GM12878 (cell line): ENCODE measurements around the gene YRDC. TPM values are rescaled to one million over a fixed set of nuclear protein-coding genes. Genes with fewer than 3 reads are reported as not detected.

Source experiments
- ATAC-seq: fragments of 200-7000 bp; cut with Tn5 transposase; 3 replicates; pipeline ENCODE4 v1.9.1; 2020; ENCODE audit warnings: mild to moderate bottlenecking, moderate library complexity
- BruUV-seq: library from RNA; stranded (reverse); fragments of 400-500 nt; replicated peaks from 2 replicates; lab custom pipeline; 2021; lab: Mats Ljungman, UMichigan
- CTCF ChIA-PET: fragments of 300-600 bp; sonication (Branson Sonifier 250); formaldehyde crosslinking; extraction: SDS; loops from one replicate; lab custom pipeline; 2021; ENCODE audit warnings: inconsistent platforms; lab: Yijun Ruan, JAX
- POLR2A ChIA-PET: fragments of 350-600 bp; formaldehyde crosslinking; extraction: SDS; loops from one replicate; lab custom pipeline; 2021; ENCODE audit warnings: inconsistent platforms; lab: Charles Lee
- RAD21 ChIA-PET: fragments of 300-600 bp; sonication (Branson Sonifier 250); formaldehyde crosslinking; loops from one replicate; lab custom pipeline; 2023; ENCODE audit warnings: antibody characterized with exemption; ENCODE audit not compliant: unreplicated experiment; lab: Charles Lee
- SMC1A ChIA-PET: fragments of 300-600 bp; sonication (Branson Sonifier 250); formaldehyde crosslinking; loops from one replicate; lab custom pipeline; 2023; ENCODE audit not compliant: unreplicated experiment, uncharacterized antibody; lab: Charles Lee
- DNase-seq: peaks from one replicate; pipeline ENCODE4 v3.0.0-alpha.2; 2011; ENCODE audit warnings: low read depth, low spot score
- FAIRE-seq: peaks from 3 replicates; lab custom pipeline; 2011; peaks lifted over from hg19 to GRCh38; lab: Jason Lieb, UNC
- H2AFZ ChIP-seq: 2 replicates; pipeline ENCODE4 v1.6.0; 2011; ENCODE audit warnings: low read depth, low read length, control low read depth; ENCODE audit not compliant: control insufficient read depth
- H3K27ac ChIP-seq: 2 replicates; pipeline ENCODE4 v1.5.1; 2011; ENCODE audit warnings: control low read depth; ENCODE audit not compliant: control insufficient read depth, insufficient read depth
- H3K27me3 ChIP-seq, 2 experiments: replicated peaks in 1 of 2; 2 replicates each; pipeline versions ENCODE4 v1.6.0 to v1.6.1; 2011; ENCODE audit warnings: low read length in 1 of 2; ENCODE audit not compliant: control insufficient read depth in 2 of 2, insufficient read depth in 2 of 2
- H3K36me3 ChIP-seq, 2 experiments: 2 replicates each; pipeline ENCODE4 v1.5.1; 2011; ENCODE audit warnings: low read length in 1 of 2; ENCODE audit not compliant: control insufficient read depth in 2 of 2, insufficient read depth in 2 of 2
- H3K4me1 ChIP-seq: 2 replicates; pipeline ENCODE4 v1.6.1; 2011; ENCODE audit warnings: mild to moderate bottlenecking, low read length, moderate library complexity, mixed read lengths; ENCODE audit not compliant: control insufficient read depth, insufficient read depth
- H3K4me2 ChIP-seq: 2 replicates; pipeline ENCODE4 v1.6.0; 2011; ENCODE audit warnings: control low read depth; ENCODE audit not compliant: control insufficient read depth, insufficient read depth
- H3K4me3 ChIP-seq: fragments of 200-600 bp; sonication (generic); 2 replicates; pipeline ENCODE4 v1.5.1; 2016
- H3K79me2 ChIP-seq: 2 replicates; pipeline ENCODE4 v1.6.0; 2011; ENCODE audit warnings: low read length; ENCODE audit not compliant: control insufficient read depth, insufficient read depth
- H3K9ac ChIP-seq: 2 replicates; pipeline ENCODE4 v1.8.0; 2011; ENCODE audit warnings: low read length, control low read depth, mixed read lengths; ENCODE audit not compliant: control insufficient read depth, insufficient read depth
- H3K9me3 ChIP-seq: replicated peaks from 3 replicates; pipeline ENCODE4 v1.5.1; 2011; ENCODE audit warnings: mild to moderate bottlenecking, low read length; ENCODE audit not compliant: control insufficient read depth, insufficient read depth
- H4K20me1 ChIP-seq: 2 replicates; pipeline ENCODE4 v1.6.0; 2011; ENCODE audit not compliant: control insufficient read depth, insufficient read depth
- ATF3 ChIP-seq: IDR thresholded peaks from 2 replicates; pipeline ENCODE4 v1.6.1; 2011; ENCODE audit warnings: low read depth, mild to moderate bottlenecking, low read length, moderate library complexity, borderline replicate concordance; ENCODE audit errors: extremely low read depth
- CBX5 ChIP-seq: sonication (generic); IDR thresholded peaks from 2 replicates; pipeline ENCODE4 v1.6.1; 2016; ENCODE audit warnings: low read depth, moderate library complexity, mild to moderate bottlenecking, inconsistent platforms
- ELK1 ChIP-seq: IDR thresholded peaks from 2 replicates; pipeline ENCODE4 v1.6.1; 2012; ENCODE audit warnings: low read depth, low read length, improper control_type of control experiment
- ETV6 ChIP-seq, 2 experiments: fragments of 450-650 bp in 1 of 2; IDR thresholded peaks in 1 of 2; conservative IDR thresholded peaks in 1 of 2; 2 replicates each; pipeline ENCODE4 v1.6.1; 2014; ENCODE audit warnings: antibody characterized with exemption in 1 of 2, borderline replicate concordance in 1 of 2, low read depth in 1 of 2, mild to moderate bottlenecking in 1 of 2, moderate library complexity in 1 of 2
- LARP7 ChIP-seq: fragments of 450-650 bp; IDR thresholded peaks from 2 replicates; pipeline ENCODE4 v1.6.1; 2017; ENCODE audit warnings: mild to moderate bottlenecking
- MTA2 ChIP-seq: fragments of 450-650 bp; IDR thresholded peaks from 2 replicates; pipeline ENCODE4 v1.6.1; 2016; ENCODE audit warnings: low read depth, mild to moderate bottlenecking, moderate library complexity
- MYC ChIP-seq: IDR thresholded peaks from 2 replicates; pipeline ENCODE4 v1.6.1; 2011; ENCODE audit warnings: mild to moderate bottlenecking, low read length, moderate library complexity, inconsistent platforms; ENCODE audit not compliant: insufficient read depth, insufficient replicate concordance, insufficient read length, severe bottlenecking
- SIX5 ChIP-seq: IDR thresholded peaks from 2 replicates; pipeline ENCODE4 v1.6.1; 2011; ENCODE audit warnings: mild to moderate bottlenecking, low read depth, low read length, moderate library complexity; ENCODE audit not compliant: severe bottlenecking
- SMARCA5 ChIP-seq: fragments of 450-650 bp; IDR thresholded peaks from 2 replicates; pipeline ENCODE4 v1.6.1; 2017; ENCODE audit warnings: mild to moderate bottlenecking
- WGBS: methylation state at CpG from one replicate; pipeline ENCODE4 v1.1.6; 2016; ENCODE audit warnings: low lambda C conversion rate; ENCODE audit not compliant: insufficient replicate concordance, insufficient coverage; ENCODE audit errors: missing lambda C conversion rate; 5-methylcytosine and 5-hydroxymethylcytosine counted together
- in situ Hi-C: fragments of 300-500 bp; cut with MboI; formaldehyde crosslinking; loops from 9 replicates; pipeline ENCODE4 v1.14.3; 2018; ENCODE audit warnings: mixed read lengths
- intact Hi-C: fragments of 100-400 bp; cut with micrococcal nuclease; formaldehyde crosslinking; loops from one replicate; pipeline ENCODE4 v1.14.2; 2022; ENCODE audit not compliant: unreplicated experiment
- polyA plus RNA-seq, 11 experiments: library from polyadenylated mRNA; depleted of rRNA in 4 of 11; unstranded in 6 of 11; stranded (reverse) in 5 of 11; fragments of >200 nt; fragmentation: Nextera tagmentation in 4 of 11; fragmentation: Illumina TruSeq in 1 of 11; extraction: Ambion mirVana in 4 of 11; extraction: Trizol in 1 of 11; gene quantifications; 1 replicate in 1 of 11; 2 replicates in 10 of 11; pipeline versions ENCODE4 v1.2.1 to v1.2.3, GENCODE V29; 2011 to 2016; ENCODE audit warnings: inconsistent platforms in 2 of 11, missing spikeins in 2 of 11, low read depth in 1 of 11
- total RNA-seq, 4 experiments: library from RNA; depleted of rRNA in 3 of 4; stranded (reverse); fragments of >200 nt in 3 of 4; fragmentation: Illumina TruSeq in 1 of 4; extraction: Trizol in 1 of 4; gene quantifications; 2 replicates each; pipeline versions ENCODE4 v1.2.1 to v1.2.3, GENCODE V29; 2013 to 2021
- TF ChIP-seq, protein P1 (sequence below): fragments of 450-650 bp; IDR thresholded peaks from 2 replicates; pipeline ENCODE4 v1.6.1; 2016; ENCODE audit warnings: mild to moderate bottlenecking
- TF ChIP-seq, protein P2 (sequence below): IDR thresholded peaks from 2 replicates; pipeline ENCODE4 v1.6.1; 2012; ENCODE audit warnings: low read depth, low read length, improper control_type of control experiment

Gene YRDC
- total and polyA plus RNA-seq, 10 of the 15 experiments (the other 5 are each of a cell fraction or from before 2014, with no cell fraction given), result 2.9 to 36.2 (median 19.3) TPM

DNA sequence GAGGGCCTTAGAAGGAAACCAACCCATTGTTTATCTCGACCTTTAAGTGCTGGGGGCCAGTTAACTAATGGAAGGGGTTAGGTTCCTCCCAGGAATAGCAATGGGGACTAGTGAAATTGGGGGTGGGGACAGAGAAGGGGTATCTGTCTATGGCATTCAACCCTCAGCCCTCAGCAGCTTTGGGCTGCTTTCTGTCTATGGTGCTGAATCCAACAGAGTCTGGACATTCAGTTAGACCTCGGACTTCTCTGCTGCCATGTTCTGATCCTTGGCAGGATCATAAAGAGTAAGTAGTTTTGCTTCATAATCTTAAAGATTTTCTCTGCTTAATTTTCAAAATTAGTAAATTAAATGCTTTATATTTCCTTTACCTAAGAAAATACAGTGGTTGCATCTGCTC lies 40.5 kb downstream of the YRDC start:
- 0% methylated on average over 2 of the region's 2 CpGs for WGBS
- ChIA-PET CTCF (no interaction called here), POLR2A (no interaction called here), RAD21 (no interaction called here), SMC1A (no interaction called here)
- ATAC-seq, result no peak
- no peaks in the 10 kb centered on the region for H3K36me3 ChIP-seq
- no peaks in the 10 kb centered on the region for H3K4me1 ChIP-seq
- no peak overlapping the region for H3K4me2 ChIP-seq
- no peaks in the 10 kb centered on the region; the same call in 2 of the 3 replicates for H3K9me3 ChIP-seq
- no peak for FAIRE-seq
- TF ChIP-seq ETV6 (conservative IDR thresholded peaks at IDR 0.05 in 1 of 2, IDR thresholded peaks at IDR 0.05 in 1 of 2; ENCODE audit: borderline replicate concordance in 1 of 2, low read depth in 1 of 2), result no peak
- TF ChIP-seq, protein P1, sequence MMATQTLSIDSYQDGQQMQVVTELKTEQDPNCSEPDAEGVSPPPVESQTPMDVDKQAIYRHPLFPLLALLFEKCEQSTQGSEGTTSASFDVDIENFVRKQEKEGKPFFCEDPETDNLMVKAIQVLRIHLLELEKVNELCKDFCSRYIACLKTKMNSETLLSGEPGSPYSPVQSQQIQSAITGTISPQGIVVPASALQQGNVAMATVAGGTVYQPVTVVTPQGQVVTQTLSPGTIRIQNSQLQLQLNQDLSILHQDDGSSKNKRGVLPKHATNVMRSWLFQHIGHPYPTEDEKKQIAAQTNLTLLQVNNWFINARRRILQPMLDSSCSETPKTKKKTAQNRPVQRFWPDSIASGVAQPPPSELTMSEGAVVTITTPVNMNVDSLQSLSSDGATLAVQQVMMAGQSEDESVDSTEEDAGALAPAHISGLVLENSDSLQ, result no peak
- no peak for TF ChIP-seq SMARCA5
- TF ChIP-seq, protein P2, sequence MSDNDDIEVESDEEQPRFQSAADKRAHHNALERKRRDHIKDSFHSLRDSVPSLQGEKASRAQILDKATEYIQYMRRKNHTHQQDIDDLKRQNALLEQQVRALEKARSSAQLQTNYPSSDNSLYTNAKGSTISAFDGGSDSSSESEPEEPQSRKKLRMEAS, result no peak
- TF ChIP-seq LARP7, result no peak
- TF ChIP-seq SIX5, result no peak
- no peak for TF ChIP-seq CBX5
- no peak for TF ChIP-seq ELK1
- no peak for TF ChIP-seq ATF3
- no peak for TF ChIP-seq MTA2
- TF ChIP-seq MYC, result no peak
- no peak overlapping the region for H3K9ac ChIP-seq
- H4K20me1 ChIP-seq, result no peaks in the 10 kb centered on the region
- H3K27ac ChIP-seq, result no peak overlapping the region
- H3K79me2 ChIP-seq, result no peaks in the 10 kb centered on the region
- H3K4me3 ChIP-seq, result no peak overlapping the region
- peaks cover 5 to 14% of the 10 kb centered on the region in 2 experiments; a peak in 3 of 4 replicates for H3K27me3 ChIP-seq
- DNase-seq, result no peak
- in situ Hi-C loops, result no loop called here
- intact Hi-C loops, result no loop called here
- BruUV-seq, result no TSS peak
- no peak overlapping the region for H2AFZ ChIP-seq
